Stimulated activated naive CD8-positive, alpha-beta T cell treated with anti-CD3 and anti-CD28 coated beads, Interleukin-15, Interleukin-2, amounts not matched to agents 100 U/mL and 50 U/mL, for 24 hours (primary cell): Measurements from ENCODE around the gene METTL14.

Experiments
- ATAC-seq: fragments of 150-1000 bp; cut with Tn5 transposase; one replicate; pipeline ENCODE4 v1.10.0; 2021
- DNase-seq: peaks from one replicate; pipeline ENCODE4 v3.0.0; 2021

METTL14 gene

GRCh38 chr4:118759481-118759880 lies 74.3 kb downstream of the METTL14 start:
- no peak for ATAC-seq

GRCh38 chr4:118760092-118760491 lies 74.9 kb downstream of the METTL14 start:
- ATAC-seq = no peak
- no peak for DNase-seq

More at GRCh38 chr4:118759481-118759880, 74.3 kb downstream of the METTL14 start:
- no peak for DNase-seq

DNA sequence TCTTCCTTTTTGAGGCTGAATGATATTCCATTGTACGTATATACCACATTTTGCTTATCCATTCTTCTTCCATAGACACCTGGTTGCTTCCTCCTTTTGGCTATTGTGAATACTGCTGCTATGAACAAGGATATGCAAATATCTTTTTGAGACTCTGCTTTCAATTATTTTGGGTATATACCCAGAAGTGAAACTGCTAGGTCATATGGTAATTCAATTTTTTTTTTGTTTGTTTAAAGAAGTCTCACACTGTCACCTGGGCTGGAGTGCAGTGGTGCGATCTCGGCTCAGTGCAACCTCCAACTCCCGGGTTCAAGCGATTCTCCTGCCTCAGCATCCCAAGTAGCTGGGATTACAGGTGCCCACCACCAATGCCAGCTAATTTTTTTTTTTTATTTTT lies 75.3 kb downstream of the METTL14 start:
- ATAC-seq = no peak
- DNase-seq = no peak

GRCh38 chr4:118761397-118762016 lies 76.3 kb downstream of the METTL14 start:
- DNase-seq (no peak), ATAC-seq (no peak)

- no peak for DNase-seq
- no peak for ATAC-seq
Observed at GRCh38 chr4:118762155-118762554, 77.0 kb downstream of the METTL14 start.

DNA sequence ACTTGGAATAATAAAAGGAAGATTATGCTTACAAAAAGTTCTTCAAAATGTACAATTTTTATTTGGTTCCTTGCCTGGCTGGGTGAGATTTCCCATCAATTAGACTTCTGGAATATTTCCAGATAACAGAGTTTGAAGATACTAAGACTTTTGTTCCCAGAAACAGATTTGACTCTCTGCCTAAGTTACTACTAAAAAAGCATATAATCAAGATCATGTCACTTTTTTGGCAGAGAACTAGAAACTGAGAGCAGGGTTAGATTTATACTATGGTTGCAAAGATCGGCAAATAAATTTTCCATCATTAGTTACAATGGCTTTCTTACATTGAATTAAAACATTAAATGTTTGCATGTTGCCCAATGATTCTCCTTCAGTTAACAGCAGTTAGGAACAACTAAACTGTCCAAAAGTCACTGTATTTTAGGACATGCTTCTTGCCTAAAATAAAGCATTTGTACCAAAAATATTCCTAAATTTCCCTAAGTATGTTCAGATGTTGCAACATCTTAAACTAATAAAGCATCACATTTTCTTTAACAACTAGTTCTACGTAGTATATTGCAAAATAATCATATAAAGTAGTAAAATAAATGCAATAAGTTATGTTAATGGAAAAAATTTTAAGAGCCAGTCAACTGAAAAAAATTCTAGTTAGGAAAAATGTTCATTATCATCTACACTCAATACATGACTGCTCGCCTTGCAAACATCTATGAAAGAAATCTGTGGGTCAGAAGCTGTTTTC lies 77.7 kb downstream of the METTL14 start:
- DNase-seq = no peak
- no peak for ATAC-seq
